ENCODE measurements around the gene TMEM123.

TMEM123 gene

GRCh38 chr11:102478673-102479299 is 26.2 kb upstream of the TMEM123 start:
- Histone ChIP-seq H2BK12ac (ENCODE audit: low read length) (no peak overlapping the region), H2BK5ac (ENCODE audit: low read depth, low read length, poor library complexity) (no peak overlapping the region), H3K9me3 (ENCODE audit: insufficient read depth, low read depth, low read length) (no peaks in the 10 kb centered on the region), H3K36me3 (ENCODE audit: control insufficient read depth in 1 of 2, insufficient read depth in 2 of 2, low read length in 2 of 2) (no peaks in the 10 kb centered on the region), H4K12ac (ENCODE audit: low read depth, low read length) (no peak overlapping the region), H3K79me1 (ENCODE audit: low read length) (no peaks in the 10 kb centered on the region), H4K91ac (ENCODE audit: low read depth, low read length) (no peak overlapping the region), H4K8ac (ENCODE audit: low read depth, low read length) (no peak overlapping the region), H2AFZ (ENCODE audit: insufficient read depth, low read length, poor library complexity) (no peak overlapping the region), H3K9ac (ENCODE audit: low read length) (no peak overlapping the region), H3K18ac (ENCODE audit: low read length) (no peak overlapping the region), H3K23ac (ENCODE audit: low read length) (no peak overlapping the region), H3K4me2 (ENCODE audit: low read length) (no peak overlapping the region), H3K27ac (ENCODE audit: low read depth, low read length) (no peak overlapping the region), H3K4me1 (ENCODE audit: control insufficient read depth in 1 of 2, insufficient read depth in 2 of 2, low read length in 2 of 2) (no peaks in the 10 kb centered on the region), H3K27me3 (ENCODE audit: insufficient read depth, low read length) (no peaks in the 10 kb centered on the region), H2AK5ac (ENCODE audit: low read length) (no peak overlapping the region), H3K14ac (ENCODE audit: low read length) (no peak overlapping the region), H3K79me2 (ENCODE audit: control insufficient read depth, insufficient read depth, low read length, poor library complexity) (no peaks in the 10 kb centered on the region), H2BK120ac (ENCODE audit: insufficient read depth, low read length, poor library complexity) (no peak overlapping the region), H3K4ac (ENCODE audit: low read depth, low read length) (no peak overlapping the region), H3K4me3 (ENCODE audit: low read depth, low read length) (no peak overlapping the region)
- no CpG with 5 or more reads among the region's 1 CpG for WGBS (ENCODE audit: extremely low coverage, insufficient coverage, insufficient read length)
- no peak for DNase-seq

GRCh38 chr11:102476812-102477211 is 24.2 kb upstream of the TMEM123 start:
- H3K4ac ChIP-seq (ENCODE audit: low read depth, low read length), result no peak overlapping the region
- H3K4me1 ChIP-seq (ENCODE audit: control insufficient read depth in 1 of 2, insufficient read depth in 2 of 2, low read length in 2 of 2), result no peaks in the 10 kb centered on the region
- H2AK5ac ChIP-seq (ENCODE audit: low read length), result no peak overlapping the region
- no peak overlapping the region for H2AFZ ChIP-seq (ENCODE audit: insufficient read depth, low read length, poor library complexity)
- H3K4me2 ChIP-seq (ENCODE audit: low read length), result no peak overlapping the region
- no peaks in the 10 kb centered on the region for H3K36me3 ChIP-seq (ENCODE audit: control insufficient read depth in 1 of 2, insufficient read depth in 2 of 2, low read length in 2 of 2)
- H4K91ac ChIP-seq (ENCODE audit: low read depth, low read length), result no peak overlapping the region
- H3K9ac ChIP-seq (ENCODE audit: low read length), result no peak overlapping the region
- no peak overlapping the region for H4K12ac ChIP-seq (ENCODE audit: low read depth, low read length)
- no peaks in the 10 kb centered on the region for H3K9me3 ChIP-seq (ENCODE audit: insufficient read depth, low read depth, low read length)
- no CpG with 5 or more reads among the region's 1 CpG for WGBS (ENCODE audit: extremely low coverage, insufficient coverage, insufficient read length)
- no peak overlapping the region for H3K4me3 ChIP-seq (ENCODE audit: low read depth, low read length)
- H3K18ac ChIP-seq (ENCODE audit: low read length), result no peak overlapping the region
- no peak overlapping the region for H2BK5ac ChIP-seq (ENCODE audit: low read depth, low read length, poor library complexity)
- no peak overlapping the region for H3K23ac ChIP-seq (ENCODE audit: low read length)
- H3K27ac ChIP-seq (ENCODE audit: low read depth, low read length), result peak overlapping the region; percentile 46
- no peaks in the 10 kb centered on the region for H3K79me2 ChIP-seq (ENCODE audit: control insufficient read depth, insufficient read depth, low read length, poor library complexity)
- no peak for DNase-seq
- H3K79me1 ChIP-seq (ENCODE audit: low read length), result no peaks in the 10 kb centered on the region
- no peaks in the 10 kb centered on the region for H3K27me3 ChIP-seq (ENCODE audit: insufficient read depth, low read length)
- no peak overlapping the region for H2BK120ac ChIP-seq (ENCODE audit: insufficient read depth, low read length, poor library complexity)
- no peak overlapping the region for H3K14ac ChIP-seq (ENCODE audit: low read length)
- H4K8ac ChIP-seq (ENCODE audit: low read depth, low read length), result no peak overlapping the region
- no peak overlapping the region for H2BK12ac ChIP-seq (ENCODE audit: low read length)

GRCh38 chr11:102476069-102476468 is 23.5 kb upstream of the TMEM123 start:
- no peaks in the 10 kb centered on the region for H3K79me2 ChIP-seq (ENCODE audit: control insufficient read depth, insufficient read depth, low read length, poor library complexity)
- no peak overlapping the region for H3K14ac ChIP-seq (ENCODE audit: low read length)
- H3K4me2 ChIP-seq (ENCODE audit: low read length), result no peak overlapping the region
- no peak overlapping the region for H3K27ac ChIP-seq (ENCODE audit: low read depth, low read length)
- H3K9me3 ChIP-seq (ENCODE audit: insufficient read depth, low read depth, low read length), result no peaks in the 10 kb centered on the region
- H3K79me1 ChIP-seq (ENCODE audit: low read length), result no peaks in the 10 kb centered on the region
- no peak overlapping the region for H3K4me3 ChIP-seq (ENCODE audit: low read depth, low read length)
- H3K18ac ChIP-seq (ENCODE audit: low read length), result no peak overlapping the region
- H3K4me1 ChIP-seq (ENCODE audit: control insufficient read depth in 1 of 2, insufficient read depth in 2 of 2, low read length in 2 of 2), result peaks cover 0 to under 1% of the 10 kb centered on the region in 2 experiments
- H2AFZ ChIP-seq (ENCODE audit: insufficient read depth, low read length, poor library complexity), result no peak overlapping the region
- no peaks in the 10 kb centered on the region for H3K36me3 ChIP-seq (ENCODE audit: control insufficient read depth in 1 of 2, insufficient read depth in 2 of 2, low read length in 2 of 2)
- no peak overlapping the region for H3K23ac ChIP-seq (ENCODE audit: low read length)
- H4K12ac ChIP-seq (ENCODE audit: low read depth, low read length), result no peak overlapping the region
- no peak overlapping the region for H4K91ac ChIP-seq (ENCODE audit: low read depth, low read length)
- no CpG with 5 or more reads among the region's 1 CpG for WGBS (ENCODE audit: extremely low coverage, insufficient coverage, insufficient read length)
- H2BK5ac ChIP-seq (ENCODE audit: low read depth, low read length, poor library complexity), result no peak overlapping the region
- no peaks in the 10 kb centered on the region for H3K27me3 ChIP-seq (ENCODE audit: insufficient read depth, low read length)
- H3K9ac ChIP-seq (ENCODE audit: low read length), result no peak overlapping the region
- H2AK5ac ChIP-seq (ENCODE audit: low read length), result no peak overlapping the region
- H4K8ac ChIP-seq (ENCODE audit: low read depth, low read length), result no peak overlapping the region
- no peak overlapping the region for H2BK12ac ChIP-seq (ENCODE audit: low read length)
- no peak for DNase-seq
- H3K4ac ChIP-seq (ENCODE audit: low read depth, low read length), result no peak overlapping the region
- H2BK120ac ChIP-seq (ENCODE audit: insufficient read depth, low read length, poor library complexity), result no peak overlapping the region

- WGBS (ENCODE audit: extremely low coverage, insufficient coverage, insufficient read length), result no CpG with 5 or more reads among the region's 5 CpGs
- Histone ChIP-seq H3K18ac (ENCODE audit: low read length) (no peak overlapping the region), H3K14ac (ENCODE audit: low read length) (no peak overlapping the region), H3K79me2 (ENCODE audit: control insufficient read depth, insufficient read depth, low read length, poor library complexity) (no peaks in the 10 kb centered on the region), H3K9me3 (ENCODE audit: insufficient read depth, low read depth, low read length) (no peaks in the 10 kb centered on the region), H3K4me2 (ENCODE audit: low read length) (no peak overlapping the region), H3K27me3 (ENCODE audit: insufficient read depth, low read length) (no peaks in the 10 kb centered on the region), H2BK5ac (ENCODE audit: low read depth, low read length, poor library complexity) (no peak overlapping the region), H2BK120ac (ENCODE audit: insufficient read depth, low read length, poor library complexity) (no peak overlapping the region), H3K4me1 (ENCODE audit: control insufficient read depth in 1 of 2, insufficient read depth in 2 of 2, low read length in 2 of 2) (peaks cover 8 to 9% of the 10 kb centered on the region in 2 experiments), H4K91ac (ENCODE audit: low read depth, low read length) (no peak overlapping the region), H2AK5ac (ENCODE audit: low read length) (no peak overlapping the region), H3K4ac (ENCODE audit: low read depth, low read length) (no peak overlapping the region), H3K9ac (ENCODE audit: low read length) (no peak overlapping the region), H4K8ac (ENCODE audit: low read depth, low read length) (no peak overlapping the region), H2BK12ac (ENCODE audit: low read length) (no peak overlapping the region), H2AFZ (ENCODE audit: insufficient read depth, low read length, poor library complexity) (no peak overlapping the region), H3K23ac (ENCODE audit: low read length) (no peak overlapping the region), H4K12ac (ENCODE audit: low read depth, low read length) (no peak overlapping the region), H3K79me1 (ENCODE audit: low read length) (peaks cover 12% of the 10 kb centered on the region), H3K36me3 (ENCODE audit: control insufficient read depth in 1 of 2, insufficient read depth in 2 of 2, low read length in 2 of 2) (no peaks in the 10 kb centered on the region), H3K4me3 (ENCODE audit: low read depth, low read length) (no peak overlapping the region), H3K27ac (ENCODE audit: low read depth, low read length) (no peak overlapping the region)
- DNase-seq, result no peak
Measured at GRCh38 chr11:102473543-102473942, 21.0 kb upstream of the TMEM123 start.
